SK-N-SH (cell line): ENCODE measurements around the gene UBC. TPM values are rescaled to one million over a fixed set of nuclear protein-coding genes. Genes with fewer than 3 reads are reported as not detected.

Experiments used
- CTCF ChIA-PET: fragments of 300-600, 350-600 bp; formaldehyde crosslinking; extraction: SDS; loops from one replicate; lab custom pipeline; 2021; lab: Yijun Ruan, JAX
- POLR2A ChIA-PET: fragments of 350-600 bp; sonication (Branson Sonifier 250); formaldehyde crosslinking; extraction: SDS; loops from one replicate; lab custom pipeline; 2020; ENCODE audit warnings: antibody characterized with exemption, inconsistent platforms; lab: Yijun Ruan, JAX
- DNase-seq: peaks from one replicate; pipeline ENCODE4 v3.0.0; 2012
- H2AFZ ChIP-seq: fragments of 200-600 bp; sonication (generic); 2 replicates; pipeline ENCODE4 v1.8.1; 2016; ENCODE audit warnings: antibody characterized with exemption, mild to moderate bottlenecking, low read depth
- H3F3A ChIP-seq: fragments of 200-600 bp; sonication (generic); replicated peaks from 2 replicates; pipeline ENCODE3; 2016; ENCODE audit warnings: antibody characterized with exemption, mild to moderate bottlenecking; ENCODE audit not compliant: insufficient read depth
- H3K27ac ChIP-seq, 2 experiments: fragments of 200-500 bp in 1 of 2; fragments of 200-600 bp in 1 of 2; sonication (Bioruptor generic) in 1 of 2; sonication (generic), shearing (Covaris generic) in 1 of 2; 2 replicates each; pipeline versions ENCODE4 v1.5.1 to v1.6.1; 2014 to 2016; ENCODE audit warnings: low read depth in 2 of 2, inconsistent platforms in 1 of 2, low read length in 1 of 2, mild to moderate bottlenecking in 1 of 2, mixed read lengths in 1 of 2
- H3K27me3 ChIP-seq: fragments of 200-600 bp; sonication (generic), shearing (Covaris generic); 2 replicates; pipeline ENCODE4 v1.6.1; 2016; ENCODE audit warnings: mixed run types; ENCODE audit not compliant: insufficient read depth
- H3K36me3 ChIP-seq, 2 experiments: fragments of 200-500 bp in 1 of 2; fragments of 200-600 bp in 1 of 2; sonication (Bioruptor generic) in 1 of 2; sonication (generic) in 1 of 2; replicated peaks in 1 of 2; 2 replicates each; pipeline versions ENCODE3 to v1.5.1; 2014 to 2016; ENCODE audit warnings: low read length in 1 of 2, mild to moderate bottlenecking in 1 of 2; ENCODE audit not compliant: insufficient read depth in 2 of 2, control insufficient read depth in 1 of 2
- H3K4me1 ChIP-seq, 2 experiments: fragments of 200-500 bp in 1 of 2; fragments of 200-600 bp in 1 of 2; sonication (Bioruptor generic) in 1 of 2; sonication (generic), shearing (Covaris generic) in 1 of 2; 2 replicates each; pipeline versions ENCODE4 v1.5.1 to v1.6.1; 2014 to 2016; ENCODE audit warnings: low read depth in 1 of 2, low read length in 1 of 2, mixed run types in 1 of 2; ENCODE audit not compliant: insufficient read depth in 2 of 2, control insufficient read depth in 1 of 2
- H3K4me2 ChIP-seq: fragments of 200-600 bp; sonication (generic), shearing (Covaris generic); 2 replicates; pipeline ENCODE4 v1.6.1; 2017; ENCODE audit warnings: mixed run types
- H3K4me3 ChIP-seq, 2 experiments: fragments of 200-500 bp in 1 of 2; fragments of 200-600 bp in 1 of 2; sonication (Bioruptor generic) in 1 of 2; sonication (generic), shearing (Covaris generic) in 1 of 2; 2 replicates each; pipeline versions ENCODE4 v1.5.1 to v1.8.1; 2014 to 2016; ENCODE audit warnings: low read depth in 2 of 2, inconsistent platforms in 1 of 2, low read length in 1 of 2, mild to moderate bottlenecking in 1 of 2, mixed read lengths in 1 of 2, moderate library complexity in 1 of 2
- H3K79me2 ChIP-seq: fragments of 200-600 bp; sonication (generic); 2 replicates; pipeline ENCODE4 v1.8.1; 2017; ENCODE audit warnings: mild to moderate bottlenecking; ENCODE audit not compliant: insufficient read depth
- H3K9ac ChIP-seq: fragments of 200-600 bp; sonication (generic); 2 replicates; pipeline ENCODE4 v1.6.1; 2017; ENCODE audit warnings: mixed run types
- H3K9me2 ChIP-seq: fragments of 200-600 bp; sonication (generic); 2 replicates; pipeline ENCODE4 v1.6.1; 2017; ENCODE audit warnings: mixed run types
- H3K9me3 ChIP-seq: fragments of 200-600 bp; sonication (generic); 2 replicates; pipeline ENCODE4 v1.6.1; 2017; ENCODE audit warnings: mixed run types, mild to moderate bottlenecking, moderate library complexity
- H4K20me1 ChIP-seq: fragments of 200-600 bp; sonication (generic); 2 replicates; pipeline ENCODE4 v1.6.1; 2017; ENCODE audit warnings: mild to moderate bottlenecking, mixed run types; ENCODE audit not compliant: insufficient read depth
- CTCF ChIP-seq: fragments of 200-600 bp; sonication (generic); IDR thresholded peaks from 2 replicates; pipeline ENCODE4 v1.6.1; 2017; ENCODE audit warnings: antibody characterized with exemption, mild to moderate bottlenecking, moderate library complexity
- EZH2phosphoT487 ChIP-seq: fragments of 200-600 bp; sonication (generic); IDR thresholded peaks from 2 replicates; pipeline ENCODE4 v1.6.1; 2017; ENCODE audit warnings: low read depth, mixed run types, mild to moderate bottlenecking, antibody characterized with exemption, moderate library complexity, borderline replicate concordance
- MAX ChIP-seq: IDR thresholded peaks from 2 replicates; pipeline ENCODE4 v1.4.0; 2012; ENCODE audit warnings: low read depth
- MEF2A ChIP-seq: IDR thresholded peaks from 2 replicates; pipeline ENCODE4 v1.4.0; 2012; ENCODE audit warnings: low read depth, borderline replicate concordance
- NFIC ChIP-seq: IDR thresholded peaks from 2 replicates; pipeline ENCODE4 v1.4.0; 2012; ENCODE audit warnings: borderline replicate concordance
- REST ChIP-seq: IDR thresholded peaks from 2 replicates; pipeline ENCODE4 v1.6.1; 2012; ENCODE audit warnings: mild to moderate bottlenecking, low read depth, low read length, moderate library complexity
- USF2 ChIP-seq: fragments of 150-350 bp; IDR thresholded peaks from 2 replicates; pipeline ENCODE4 v1.6.1; 2017; ENCODE audit warnings: antibody characterized with exemption, low read length, low read depth, borderline replicate concordance
- ZBTB33 ChIP-seq: IDR thresholded peaks from 2 replicates; pipeline ENCODE4 v1.4.0; 2012; ENCODE audit warnings: low read depth, borderline replicate concordance
- WGBS: methylation state at CpG from one replicate; pipeline ENCODE4 v1.1.6; 2017; ENCODE audit warnings: low lambda C conversion rate; 5-methylcytosine and 5-hydroxymethylcytosine counted together
- polyA plus RNA-seq, 3 experiments: library from polyadenylated mRNA; depleted of rRNA; stranded (reverse); fragments of >200 nt; gene quantifications; 2 replicates each; pipeline ENCODE4 v1.2.3, GENCODE V29; 2012

The UBC gene
- polyA plus RNA-seq, 1 of the 3 experiments (the other 2 are of a cell fraction) = 1,327 TPM

GRCh38 chr12:124961055-124961454 is 46.6 kb upstream of the UBC start:
- Histone ChIP-seq H3K9me3 (no peaks in the 10 kb centered on the region), H3K9me2 (no peaks in the 10 kb centered on the region), H3K4me2 (no peak overlapping the region), H3K4me3 (no peak overlapping the region), H4K20me1 (no peaks in the 10 kb centered on the region)
- CTCF ChIA-PET = interaction anchor here (1.2 kb wide), 1 partner anchor 17 kb away, joined by 3 read pairs; no protein-coding TSS in a partner anchor
- WGBS = 85% methylated on average over 29 of the region's 29 CpGs
- TF ChIP-seq MAX (no peak), CTCF (no peak), ZBTB33 (no peak), NFIC (no peak), USF2 (no peak), REST (no peak), EZH2phosphoT487 (no peak), MEF2A (no peak)
- TF ChIP-seq, all 33 proteins: peak for 0
- POLR2A ChIA-PET = no interaction called here
- Histone ChIP-seq H3K27me3 (no peaks in the 10 kb centered on the region), H3K27ac (no peak overlapping the region), H2AFZ (no peak overlapping the region), H3K79me2 (no peaks in the 10 kb centered on the region), H3K4me1 (no peaks in the 10 kb centered on the region), H3K9ac (no peak overlapping the region), H3F3A (no peaks in the 10 kb centered on the region), H3K36me3 (peaks cover 12 to 42% of the 10 kb centered on the region in 2 experiments)
- no peak for DNase-seq
